PC-9 (cell line): ENCODE measurements around the gene LYPD6B.

Experiments
- EZH2 ChIP-seq: fragments of 200-600 bp; sonication (generic); IDR thresholded peaks from 2 replicates; pipeline ENCODE4 v1.8.0; 2017; ENCODE audit warnings: antibody characterized with exemption, low read depth
- TF ChIP-seq, protein P1 (sequence below): fragments of 200-600 bp; sonication (generic); conservative IDR thresholded peaks from 2 replicates; pipeline ENCODE4 v1.6.1; 2017; ENCODE audit warnings: mixed run types, antibody characterized with exemption, mild to moderate bottlenecking, moderate library complexity

DNA sequence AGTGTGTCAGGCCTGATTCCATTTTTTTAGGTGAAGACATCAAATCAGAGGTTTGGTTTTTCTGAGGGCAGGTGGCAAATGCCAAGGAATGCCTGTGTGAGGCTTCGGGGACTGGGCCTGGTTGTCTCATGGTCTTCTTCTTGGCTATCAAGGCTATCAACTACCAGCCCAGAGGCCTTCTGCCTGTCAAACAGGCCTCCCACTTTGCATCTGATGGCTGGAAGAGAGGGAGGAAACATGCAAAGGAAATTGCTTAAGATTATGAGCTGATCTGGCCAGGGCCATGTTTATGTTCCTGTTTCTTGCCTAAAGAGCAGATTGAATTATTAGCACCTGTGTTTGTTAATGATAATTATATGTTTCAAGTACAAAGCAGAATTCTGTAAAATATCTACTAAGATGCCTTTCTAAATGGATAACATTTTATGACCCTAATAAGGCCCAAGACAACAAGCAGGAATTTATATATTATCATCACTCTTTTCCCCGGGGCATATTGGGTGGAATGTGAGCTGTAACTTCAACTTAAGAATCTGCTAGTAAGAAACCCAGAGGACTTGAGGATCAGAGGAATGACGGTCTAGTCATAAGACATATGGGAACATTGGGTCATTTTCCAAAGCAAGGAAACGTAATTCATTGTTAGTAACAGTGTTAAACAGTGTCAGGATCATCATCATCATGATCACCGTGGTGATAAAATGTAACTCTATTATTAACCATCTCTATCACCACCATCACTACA, 123.2 kb downstream of the LYPD6B start:
- TF ChIP-seq, protein P1, sequence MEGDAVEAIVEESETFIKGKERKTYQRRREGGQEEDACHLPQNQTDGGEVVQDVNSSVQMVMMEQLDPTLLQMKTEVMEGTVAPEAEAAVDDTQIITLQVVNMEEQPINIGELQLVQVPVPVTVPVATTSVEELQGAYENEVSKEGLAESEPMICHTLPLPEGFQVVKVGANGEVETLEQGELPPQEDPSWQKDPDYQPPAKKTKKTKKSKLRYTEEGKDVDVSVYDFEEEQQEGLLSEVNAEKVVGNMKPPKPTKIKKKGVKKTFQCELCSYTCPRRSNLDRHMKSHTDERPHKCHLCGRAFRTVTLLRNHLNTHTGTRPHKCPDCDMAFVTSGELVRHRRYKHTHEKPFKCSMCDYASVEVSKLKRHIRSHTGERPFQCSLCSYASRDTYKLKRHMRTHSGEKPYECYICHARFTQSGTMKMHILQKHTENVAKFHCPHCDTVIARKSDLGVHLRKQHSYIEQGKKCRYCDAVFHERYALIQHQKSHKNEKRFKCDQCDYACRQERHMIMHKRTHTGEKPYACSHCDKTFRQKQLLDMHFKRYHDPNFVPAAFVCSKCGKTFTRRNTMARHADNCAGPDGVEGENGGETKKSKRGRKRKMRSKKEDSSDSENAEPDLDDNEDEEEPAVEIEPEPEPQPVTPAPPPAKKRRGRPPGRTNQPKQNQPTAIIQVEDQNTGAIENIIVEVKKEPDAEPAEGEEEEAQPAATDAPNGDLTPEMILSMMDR: no peak
- no peak for TF ChIP-seq EZH2
